Measurements from ENCODE around the gene ACTL6A. TPM values are rescaled to one million over a fixed set of nuclear protein-coding genes. Genes with fewer than 3 reads are reported as not detected.

The ACTL6A gene
- total and polyA plus RNA-seq, 4 donors: 14.9 to 29.4 (median 24.2) TPM

GRCh38 chr3:179591313-179591712 is 28.6 kb downstream of the ACTL6A start:
- Histone ChIP-seq H3K36me3 (ENCODE audit: control insufficient read depth in 4 of 4, insufficient read depth in 3 of 4, low read depth in 1 of 4, low read length in 3 of 4) (peaks cover 10 to 58% (median 53%) of the 10 kb centered on the region in 4 donors), H3K4me1 (ENCODE audit: control insufficient read depth in 4 of 4, insufficient read depth in 4 of 4, low read length in 3 of 4) (no peaks in the 10 kb centered on the region), H3K4me3 (ENCODE audit: low read depth in 1 of 3, low read length in 3 of 3) (no peak overlapping the region), H3K9ac (ENCODE audit: low read depth in 1 of 2, low read length in 2 of 2) (no peak overlapping the region), H3K9me3 (ENCODE audit: control insufficient read depth in 4 of 4, low read length in 3 of 4) (no peaks in the 10 kb centered on the region), H3K27me3 (ENCODE audit: control insufficient read depth in 4 of 4, insufficient read depth in 4 of 4, low read length in 3 of 4) (no peaks in the 10 kb centered on the region), H3K27ac (ENCODE audit: low read depth in 1 of 2, low read length in 2 of 2) (no peak overlapping the region)
- WGBS: 92% methylated on average over 1 of the region's 1 CpG
- no peak for TF ChIP-seq SP1 (IDR thresholded peaks at IDR 0.05)
- no peak for TF ChIP-seq HNF4G (IDR thresholded peaks at IDR 0.05)
- peak in 1 of 2 donors; percentile 38 for TF ChIP-seq RXRA (IDR thresholded peaks at IDR 0.05)
- no peak for TF ChIP-seq NR2F2 (IDR thresholded peaks at IDR 0.05)
- no peak for DNase-seq (ENCODE audit: low spot score)

- peaks cover 3 to 11% (median 9%) of the 10 kb centered on the region in 4 donors for H3K4me1 ChIP-seq (ENCODE audit: control insufficient read depth in 4 of 4, insufficient read depth in 4 of 4, low read length in 3 of 4)
- no peak overlapping the region for H3K27ac ChIP-seq (ENCODE audit: low read depth in 1 of 2, low read length in 2 of 2)
- H3K9me3 ChIP-seq (ENCODE audit: control insufficient read depth in 4 of 4, low read length in 3 of 4): no peaks in the 10 kb centered on the region
- TF ChIP-seq CTCF (IDR thresholded peaks at IDR 0.05; ENCODE audit: low read depth, low read length, missing input control): no peak
- TF ChIP-seq TAF1 (conservative IDR thresholded peaks at IDR 0.05): no peak
- no peak for TF ChIP-seq HNF4A (conservative IDR thresholded peaks at IDR 0.05)
- TF ChIP-seq REST (IDR thresholded peaks at IDR 0.05): no peak
- TF ChIP-seq JUND (IDR thresholded peaks at IDR 0.05): no peak
- no peak for TF ChIP-seq RAD21 (IDR thresholded peaks at IDR 0.05)
- TF ChIP-seq FOXA1 (IDR thresholded peaks at IDR 0.05): no peak
- no peak for TF ChIP-seq RXRA (IDR thresholded peaks at IDR 0.05)
- no peak for TF ChIP-seq MAX (IDR thresholded peaks at IDR 0.05)
- TF ChIP-seq NR2F2 (IDR thresholded peaks at IDR 0.05): no peak
- no peaks in the 10 kb centered on the region for H3K27me3 ChIP-seq (ENCODE audit: control insufficient read depth in 4 of 4, insufficient read depth in 4 of 4, low read length in 3 of 4)
- H3K9ac ChIP-seq (ENCODE audit: low read depth in 1 of 2, low read length in 2 of 2): no peak overlapping the region
- peaks cover 11 to 50% (median 46%) of the 10 kb centered on the region in 4 donors for H3K36me3 ChIP-seq (ENCODE audit: control insufficient read depth in 4 of 4, insufficient read depth in 3 of 4, low read depth in 1 of 4, low read length in 3 of 4)
- 96% methylated on average over 4 of the region's 4 CpGs for WGBS
- DNase-seq (ENCODE audit: low spot score): no peak
- H3K4me3 ChIP-seq (ENCODE audit: low read depth in 1 of 3, low read length in 3 of 3): no peak overlapping the region
Observed at GRCh38 chr3:179599531-179599930, 36.8 kb downstream of the ACTL6A start.

DNA sequence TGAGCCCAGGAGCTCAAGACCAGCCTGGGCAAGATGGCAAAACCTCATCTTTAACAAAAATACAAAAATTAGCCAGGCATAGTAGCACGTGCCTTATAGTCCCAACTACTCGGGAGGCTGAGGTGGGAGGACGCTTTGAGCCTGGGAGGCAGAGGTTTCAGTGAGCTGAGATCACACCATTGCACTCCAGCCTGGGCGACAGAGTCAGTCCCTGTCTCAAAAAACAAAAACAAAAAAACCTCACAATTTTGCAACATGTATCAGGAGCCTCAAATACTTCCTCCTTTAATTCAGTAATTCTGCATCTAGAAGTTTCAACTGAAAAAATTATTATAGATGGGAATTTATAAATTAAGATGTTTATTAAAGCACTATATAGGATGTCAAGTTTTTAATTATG is 40.6 kb downstream of the ACTL6A start:
- H3K36me3 ChIP-seq (ENCODE audit: control insufficient read depth in 4 of 4, insufficient read depth in 3 of 4, low read depth in 1 of 4, low read length in 3 of 4): peaks cover 6 to 32% (median 27%) of the 10 kb centered on the region in 4 donors
- TF ChIP-seq HNF4G (IDR thresholded peaks at IDR 0.05) (no peak), SP1 (IDR thresholded peaks at IDR 0.05) (no peak), YY1 (IDR thresholded peaks at IDR 0.05) (no peak), TAF1 (conservative IDR thresholded peaks at IDR 0.05) (no peak), CTCF (IDR thresholded peaks at IDR 0.05; ENCODE audit: low read depth, low read length, missing input control) (no peak), RXRA (IDR thresholded peaks at IDR 0.05) (no peak), RAD21 (IDR thresholded peaks at IDR 0.05) (no peak), FOXA2 (IDR thresholded peaks at IDR 0.05) (no peak), FOXA1 (IDR thresholded peaks at IDR 0.05) (no peak), GABPA (IDR thresholded peaks at IDR 0.05 in 1 of 2, conservative IDR thresholded peaks at IDR 0.05 in 1 of 2) (no peak), HNF4A (conservative IDR thresholded peaks at IDR 0.05) (no peak), JUND (IDR thresholded peaks at IDR 0.05) (no peak), MAX (IDR thresholded peaks at IDR 0.05) (no peak), ATF3 (IDR thresholded peaks at IDR 0.05) (no peak)
- TF ChIP-seq, protein P1, sequence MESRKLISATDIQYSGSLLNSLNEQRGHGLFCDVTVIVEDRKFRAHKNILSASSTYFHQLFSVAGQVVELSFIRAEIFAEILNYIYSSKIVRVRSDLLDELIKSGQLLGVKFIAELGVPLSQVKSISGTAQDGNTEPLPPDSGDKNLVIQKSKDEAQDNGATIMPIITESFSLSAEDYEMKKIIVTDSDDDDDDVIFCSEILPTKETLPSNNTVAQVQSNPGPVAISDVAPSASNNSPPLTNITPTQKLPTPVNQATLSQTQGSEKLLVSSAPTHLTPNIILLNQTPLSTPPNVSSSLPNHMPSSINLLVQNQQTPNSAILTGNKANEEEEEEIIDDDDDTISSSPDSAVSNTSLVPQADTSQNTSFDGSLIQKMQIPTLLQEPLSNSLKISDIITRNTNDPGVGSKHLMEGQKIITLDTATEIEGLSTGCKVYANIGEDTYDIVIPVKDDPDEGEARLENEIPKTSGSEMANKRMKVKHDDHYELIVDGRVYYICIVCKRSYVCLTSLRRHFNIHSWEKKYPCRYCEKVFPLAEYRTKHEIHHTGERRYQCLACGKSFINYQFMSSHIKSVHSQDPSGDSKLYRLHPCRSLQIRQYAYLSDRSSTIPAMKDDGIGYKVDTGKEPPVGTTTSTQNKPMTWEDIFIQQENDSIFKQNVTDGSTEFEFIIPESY (IDR thresholded peaks at IDR 0.05): no peak
- no peak overlapping the region for H3K9ac ChIP-seq (ENCODE audit: low read depth in 1 of 2, low read length in 2 of 2)
- H3K27ac ChIP-seq (ENCODE audit: low read depth in 1 of 2, low read length in 2 of 2): no peak overlapping the region
- H3K27me3 ChIP-seq (ENCODE audit: control insufficient read depth in 4 of 4, insufficient read depth in 4 of 4, low read length in 3 of 4): no peaks in the 10 kb centered on the region
- H3K9me3 ChIP-seq (ENCODE audit: control insufficient read depth in 4 of 4, low read length in 3 of 4): no peaks in the 10 kb centered on the region
- peaks cover 6 to 22% (median 12%) of the 10 kb centered on the region in 4 donors for H3K4me1 ChIP-seq (ENCODE audit: control insufficient read depth in 4 of 4, insufficient read depth in 4 of 4, low read length in 3 of 4)
- H3K4me3 ChIP-seq (ENCODE audit: low read depth in 1 of 3, low read length in 3 of 3): no peak overlapping the region
- 86% methylated on average over 4 of the region's 4 CpGs for WGBS
- no peak for DNase-seq (ENCODE audit: low spot score)

All from liver (tissue), 9 donors.